K562 (cell line): Measurements from ENCODE around the gene ARL6IP6. TPM values are rescaled to one million over a fixed set of nuclear protein-coding genes. Genes with fewer than 3 reads are reported as not detected.

Experiments
- ATAC-seq: fragments of 200-7000 bp; cut with Tn5 transposase; 3 replicates; pipeline ENCODE4 v1.9.1; 2020; ENCODE audit warnings: moderate library complexity
- BruUV-seq: library from RNA; stranded (reverse); fragments of 400-500 nt; replicated peaks from 2 replicates; lab custom pipeline; 2021; lab: Mats Ljungman, UMichigan
- CTCF ChIA-PET: fragments of 300-600 bp; formaldehyde crosslinking; extraction: SDS; loops from one replicate; lab custom pipeline; 2021; ENCODE audit warnings: low intra/inter-chr PET ratio; lab: Yijun Ruan, JAX
- POLR2A ChIA-PET: fragments of 300-600, 350-650 bp; sonication (Branson Sonifier 250); formaldehyde crosslinking; extraction: SDS; loops from one replicate; lab custom pipeline; 2021; ENCODE audit warnings: antibody characterized with exemption, inconsistent platforms; lab: Yijun Ruan, JAX
- DNase-seq, 4 experiments: peaks; one replicate each; pipeline versions ENCODE4 v3.0.0 to v3.0.0-alpha.2; 2011 to 2018; ENCODE audit warnings: low spot score in 3 of 4, mixed read lengths in 3 of 4; ENCODE audit errors: extremely low read depth in 1 of 4
- FAIRE-seq: peaks from 2 replicates; lab custom pipeline; 2011; peaks lifted over from hg19 to GRCh38; lab: Jason Lieb, UNC
- H2AFZ ChIP-seq: 2 replicates; pipeline ENCODE4 v1.6.0; 2011; ENCODE audit warnings: low read depth, low read length, control low read depth, inconsistent platforms
- H3K27ac ChIP-seq: fragments of 200-600 bp; 3 replicates; pipeline ENCODE4 v1.8.0; 2011; ENCODE audit warnings: low read depth, mild to moderate bottlenecking, control low read depth, inconsistent platforms, low read length, moderate library complexity, mixed read lengths; ENCODE audit errors: extremely low read depth
- H3K27me3 ChIP-seq, 2 experiments: fragments of 300-600 bp in 1 of 2; 2 replicates in 1 of 2; 3 replicates in 1 of 2; pipeline versions ENCODE4 v1.6.0 to v1.8.0; 2011; ENCODE audit warnings: inconsistent platforms in 2 of 2, low read length in 2 of 2, mild to moderate bottlenecking in 1 of 2, mixed read lengths in 1 of 2, moderate library complexity in 1 of 2; ENCODE audit not compliant: control insufficient read depth in 2 of 2, insufficient read depth in 2 of 2
- H3K36me3 ChIP-seq: fragments of 300-600 bp; 3 replicates; pipeline ENCODE4 v1.8.0; 2011; ENCODE audit warnings: mild to moderate bottlenecking, low read length, inconsistent platforms; ENCODE audit not compliant: control insufficient read depth, insufficient read depth
- H3K4me1 ChIP-seq, 2 experiments: fragments of 200-600 bp in 1 of 2; replicated peaks in 1 of 2; 2 replicates in 1 of 2; 3 replicates in 1 of 2; pipeline versions ENCODE4 v1.5.1 to v1.8.0; 2011; ENCODE audit warnings: inconsistent platforms in 2 of 2, low read length in 2 of 2, mild to moderate bottlenecking in 1 of 2, mixed read lengths in 1 of 2, moderate library complexity in 1 of 2; ENCODE audit not compliant: control insufficient read depth in 2 of 2, insufficient read depth in 2 of 2
- H3K4me2 ChIP-seq: 2 replicates; pipeline ENCODE4 v1.6.1; 2011; ENCODE audit warnings: low read length, control low read depth, inconsistent platforms, mixed read lengths; ENCODE audit not compliant: insufficient read depth
- H3K4me3 ChIP-seq: fragments of 200-600 bp; sonication (generic), shearing (Covaris generic); 2 replicates; pipeline ENCODE4 v1.5.1; 2016; ENCODE audit warnings: control low read depth, inconsistent platforms
- H3K79me2 ChIP-seq: fragments of 200-600 bp; 3 replicates; pipeline ENCODE4 v1.8.0; 2011; ENCODE audit warnings: low read length, inconsistent platforms; ENCODE audit not compliant: control insufficient read depth, insufficient read depth
- H3K9ac ChIP-seq, 2 experiments: 2 replicates each; pipeline versions ENCODE4 v1.6.0 to v1.6.1; 2011; ENCODE audit warnings: low read depth in 2 of 2, low read length in 2 of 2, control low read depth in 1 of 2, inconsistent platforms in 1 of 2, mild to moderate bottlenecking in 1 of 2, mixed read lengths in 1 of 2; ENCODE audit not compliant: insufficient read depth in 1 of 2
- H3K9me1 ChIP-seq: one replicate; pipeline ENCODE4 v1.6.0; 2011; ENCODE audit warnings: inconsistent platforms, mild to moderate bottlenecking, low read length, moderate library complexity; ENCODE audit not compliant: control insufficient read depth, insufficient read depth
- H3K9me3 ChIP-seq: replicated peaks from 2 replicates; pipeline ENCODE4 v1.5.1; 2011; ENCODE audit warnings: low read depth, low read length, inconsistent platforms; ENCODE audit not compliant: control insufficient read depth, insufficient read depth
- H4K20me1 ChIP-seq: replicated peaks from 2 replicates; pipeline ENCODE4 v1.6.1; 2011; ENCODE audit warnings: low read length, inconsistent platforms, mixed read lengths; ENCODE audit not compliant: control insufficient read depth, insufficient read depth
- ETV1 ChIP-seq: fragments of 450-650 bp; conservative IDR thresholded peaks from 2 replicates; pipeline ENCODE4 v1.6.1; 2016; ENCODE audit warnings: missing genetic modification characterization, control low read depth, low read depth, missing compliant biosample characterization
- HDGF ChIP-seq: fragments of 450-650 bp; IDR thresholded peaks from 2 replicates; pipeline ENCODE4 v1.6.1; 2016
- KDM4B ChIP-seq, 2 experiments: fragments of 450-650 bp in 1 of 2; sonication (generic) in 1 of 2; IDR thresholded peaks; 2 replicates each; pipeline ENCODE4 v1.6.1; 2016 to 2017; ENCODE audit warnings: borderline replicate concordance in 2 of 2, antibody characterized with exemption in 1 of 2, low read depth in 1 of 2, mild to moderate bottlenecking in 1 of 2
- KLF13 ChIP-seq: fragments of 450-650 bp; IDR thresholded peaks from 2 replicates; pipeline ENCODE4 v1.6.1; 2016; ENCODE audit warnings: missing genetic modification characterization, low read depth, mild to moderate bottlenecking, missing compliant biosample characterization, moderate library complexity, borderline replicate concordance
- PBX2 ChIP-seq, 2 experiments: IDR thresholded peaks in 1 of 2; conservative IDR thresholded peaks in 1 of 2; 2 replicates each; pipeline ENCODE4 v1.6.1; 2016; ENCODE audit warnings: low read depth in 2 of 2, mild to moderate bottlenecking in 1 of 2, missing compliant biosample characterization in 1 of 2, missing genetic modification characterization in 1 of 2, moderate library complexity in 1 of 2
- PYGO2 ChIP-seq: fragments of 450-650 bp; IDR thresholded peaks from 2 replicates; pipeline ENCODE4 v1.6.1; 2016; ENCODE audit warnings: mild to moderate bottlenecking, missing genetic modification characterization, moderate library complexity, missing compliant biosample characterization
- RAD21 ChIP-seq, 2 experiments: fragments of 250-450 bp in 1 of 2; fragments of 450-650 bp in 1 of 2; sonication (Bioruptor Pico) in 1 of 2; formaldehyde crosslinking in 1 of 2; IDR thresholded peaks in 1 of 2; conservative IDR thresholded peaks in 1 of 2; 2 replicates each; pipeline versions ENCODE4 v1.4.0 to v1.8.0; 2020 to 2022; ENCODE audit warnings: mild to moderate bottlenecking in 2 of 2, moderate library complexity in 1 of 2
- RFX1 ChIP-seq: fragments of 450-650 bp; IDR thresholded peaks from 2 replicates; pipeline ENCODE4 v1.6.1; 2016; ENCODE audit warnings: mild to moderate bottlenecking, moderate library complexity
- SRF ChIP-seq, 2 experiments: fragments of 250-450, 450-650 bp in 1 of 2; sonication (Bioruptor Pico) in 1 of 2; sonication (generic) in 1 of 2; formaldehyde crosslinking; IDR thresholded peaks; 2 replicates each; pipeline versions ENCODE4 v1.5.0 to v1.5.1; 2020 to 2022; ENCODE audit warnings: mild to moderate bottlenecking in 1 of 2, missing genetic modification reagents in 1 of 2
- SRSF7 ChIP-seq: fragments of 200-400 bp; formaldehyde crosslinking; optimal IDR thresholded peaks from 2 replicates; pipeline ENCODE3; 2017; ENCODE audit warnings: mild to moderate bottlenecking, low read depth, low read length
- UBTF ChIP-seq, 2 experiments: IDR thresholded peaks; 2 replicates each; pipeline ENCODE4 v1.6.1; 2012; ENCODE audit warnings: improper control_type of control experiment in 2 of 2, low read depth in 2 of 2, low read length in 2 of 2, borderline replicate concordance in 1 of 2
- ZNF212 ChIP-seq: fragments of 450-650 bp; formaldehyde crosslinking; IDR thresholded peaks from 2 replicates; pipeline ENCODE4 v1.4.0; 2020; ENCODE audit warnings: mild to moderate bottlenecking
- ZNF311 ChIP-seq: fragments of 250-450 bp; sonication (Bioruptor Pico); IDR thresholded peaks from 2 replicates; pipeline ENCODE4 v1.4.0; 2020; ENCODE audit warnings: mild to moderate bottlenecking, moderate library complexity
- ZSCAN29 ChIP-seq: fragments of 450-650 bp; IDR thresholded peaks from 2 replicates; pipeline ENCODE4 v1.6.1; 2017
- WGBS: fragments of 100-300 bp; shearing (Covaris generic); methylation state at CpG from one replicate; pipeline ENCODE4 v1.1.6; 2016; ENCODE audit warnings: low coverage, mixed read lengths; ENCODE audit not compliant: insufficient coverage; ENCODE audit errors: missing lambda C conversion rate; 5-methylcytosine and 5-hydroxymethylcytosine counted together
- in situ Hi-C: fragments of 300-500 bp; cut with MboI; formaldehyde crosslinking; loops from 4 replicates; pipeline ENCODE4 v1.15.0; 2018; ENCODE audit warnings: inconsistent platforms, mixed read lengths
- intact Hi-C: fragments of 100-400 bp; cut with micrococcal nuclease; formaldehyde crosslinking; loops from 2 replicates; pipeline ENCODE4 v1.14.2; 2022
- polyA plus RNA-seq, 8 experiments: library from polyadenylated mRNA; depleted of rRNA in 4 of 8; stranded (reverse) in 5 of 8; unstranded in 3 of 8; fragments of >200 nt; fragmentation: Nextera tagmentation in 2 of 8; fragmentation: Illumina TruSeq in 1 of 8; extraction: Ambion mirVana in 2 of 8; extraction: Trizol in 1 of 8; gene quantifications; 2 replicates each; pipeline versions ENCODE4 v1.2.1 to v1.2.3, GENCODE V29; 2011 to 2014; ENCODE audit warnings: inconsistent platforms in 1 of 8, missing spikeins in 1 of 8
- total RNA-seq, 7 experiments: library from RNA; depleted of rRNA in 6 of 7; stranded (reverse); fragments of >200 nt in 6 of 7; fragmentation: Illumina TruSeq in 2 of 7; extraction: Trizol in 2 of 7; gene quantifications; 2 replicates each; pipeline versions ENCODE4 v1.2.1 to v1.2.3, GENCODE V29; 2011 to 2021; ENCODE audit warnings: low replicate concordance in 1 of 7
- TF ChIP-seq, protein P1 (sequence below): fragments of 250-450 bp; sonication (Bioruptor Pico); IDR thresholded peaks from 2 replicates; pipeline ENCODE4 v1.4.0; 2020; ENCODE audit warnings: mild to moderate bottlenecking, moderate library complexity, borderline replicate concordance

The ARL6IP6 gene
- total and polyA plus RNA-seq, 9 of the 15 experiments (the other 6 are each of a cell fraction or from before 2014, with no cell fraction given) = 19.2 to 98.5 (median 36.2) TPM

- Histone ChIP-seq H3K27me3 (peaks cover 0 to 3% of the 10 kb centered on the region in 2 experiments; a peak in 1 of 5 replicates), H2AFZ (no peak overlapping the region), H3K4me2 (no peak overlapping the region), H3K9me3 (no peaks in the 10 kb centered on the region), H3K79me2 (no peaks in the 10 kb centered on the region), H3K9ac (no peak overlapping the region), H3K4me3 (no peak overlapping the region), H3K36me3 (no peaks in the 10 kb centered on the region), H3K9me1 (no peaks in the 10 kb centered on the region), H3K4me1 (no peaks in the 10 kb centered on the region), H4K20me1 (no peaks in the 10 kb centered on the region), H3K27ac (no peak overlapping the region)
- in situ Hi-C loops = no loop called here
- CTCF ChIA-PET = no interaction called here
- FAIRE-seq (no peak), ATAC-seq (no peak), DNase-seq (no peak)
- POLR2A ChIA-PET = no interaction called here
- WGBS = 0% methylated on average over 1 of the region's 1 CpG
- no TSS peak for BruUV-seq
- intact Hi-C loops = no loop called here
- no peak for TF ChIP-seq KLF13 (tag)
- TF ChIP-seq PYGO2 (tag) = no peak
- no peak for TF ChIP-seq ZNF311 (CRISPR knock-in tag)
- TF ChIP-seq ETV1 = no peak
- no peak for TF ChIP-seq SRF (CRISPR knock-in tag; IDR thresholded peaks at IDR 0.05)
- no peak for TF ChIP-seq RFX1
- TF ChIP-seq PBX2 (CRISPR knock-in tag; IDR thresholded peaks at IDR 0.05; ENCODE audit: low read depth) = no peak
- TF ChIP-seq PBX2 (tag; conservative IDR thresholded peaks at IDR 0.05; ENCODE audit: low read depth) = no peak
- TF ChIP-seq ZSCAN29 = no peak
- TF ChIP-seq, protein P1, sequence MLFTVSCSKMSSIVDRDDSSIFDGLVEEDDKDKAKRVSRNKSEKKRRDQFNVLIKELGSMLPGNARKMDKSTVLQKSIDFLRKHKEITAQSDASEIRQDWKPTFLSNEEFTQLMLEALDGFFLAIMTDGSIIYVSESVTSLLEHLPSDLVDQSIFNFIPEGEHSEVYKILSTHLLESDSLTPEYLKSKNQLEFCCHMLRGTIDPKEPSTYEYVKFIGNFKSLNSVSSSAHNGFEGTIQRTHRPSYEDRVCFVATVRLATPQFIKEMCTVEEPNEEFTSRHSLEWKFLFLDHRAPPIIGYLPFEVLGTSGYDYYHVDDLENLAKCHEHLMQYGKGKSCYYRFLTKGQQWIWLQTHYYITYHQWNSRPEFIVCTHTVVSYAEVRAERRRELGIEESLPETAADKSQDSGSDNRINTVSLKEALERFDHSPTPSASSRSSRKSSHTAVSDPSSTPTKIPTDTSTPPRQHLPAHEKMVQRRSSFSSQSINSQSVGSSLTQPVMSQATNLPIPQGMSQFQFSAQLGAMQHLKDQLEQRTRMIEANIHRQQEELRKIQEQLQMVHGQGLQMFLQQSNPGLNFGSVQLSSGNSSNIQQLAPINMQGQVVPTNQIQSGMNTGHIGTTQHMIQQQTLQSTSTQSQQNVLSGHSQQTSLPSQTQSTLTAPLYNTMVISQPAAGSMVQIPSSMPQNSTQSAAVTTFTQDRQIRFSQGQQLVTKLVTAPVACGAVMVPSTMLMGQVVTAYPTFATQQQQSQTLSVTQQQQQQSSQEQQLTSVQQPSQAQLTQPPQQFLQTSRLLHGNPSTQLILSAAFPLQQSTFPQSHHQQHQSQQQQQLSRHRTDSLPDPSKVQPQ (CRISPR knock-in tag) = no peak
- TF ChIP-seq KDM4B (IDR thresholded peaks at IDR 0.05; ENCODE audit: borderline replicate concordance in 2 of 2, low read depth in 1 of 2) = no peak
- no peak for TF ChIP-seq ZNF212
- no peak for TF ChIP-seq HDGF
- no peak for TF ChIP-seq RAD21 (CRISPR knock-in tag; conservative IDR thresholded peaks at IDR 0.05 in 1 of 2, IDR thresholded peaks at IDR 0.05 in 1 of 2)
- no peak for TF ChIP-seq UBTF (IDR thresholded peaks at IDR 0.05; ENCODE audit: borderline replicate concordance in 1 of 2, low read depth in 2 of 2, low read length in 2 of 2)
- TF ChIP-seq SRSF7 = no peak
These were observed 78.5 kb downstream of the ARL6IP6 start for GRCh38 chr2:152796941-152797340.
